Neural cell (in vitro differentiated cells): Measurements from ENCODE around the gene TPSD1. TPM values are rescaled to one million over a fixed set of nuclear protein-coding genes. Genes with fewer than 3 reads are reported as not detected.
"Not testable (repeated sequence)": the region's sequence is repeated elsewhere in the genome, so short reads cannot be mapped to it uniquely, and the experiment has no call there.

Experiments used
- H2AFZ ChIP-seq: fragments of 200-600, 300-800 bp; sonication (generic), shearing (Covaris generic); 2 replicates; pipeline ENCODE4 v1.6.0; 2014; ENCODE audit warnings: low read depth, mild to moderate bottlenecking, antibody characterized with exemption, low read length, moderate library complexity
- H3F3A ChIP-seq: fragments of 200-600 bp; shearing (Covaris generic); 2 replicates; pipeline ENCODE4 v1.6.1; 2016; ENCODE audit warnings: mild to moderate bottlenecking, moderate library complexity, mixed read lengths, antibody characterized with exemption, low read length; ENCODE audit not compliant: insufficient read depth, poor library complexity, severe bottlenecking
- H3K27ac ChIP-seq: fragments of 200-600, 300-800 bp; sonication (generic), shearing (Covaris generic); 2 replicates; pipeline ENCODE4 v1.5.1; 2014; ENCODE audit warnings: mild to moderate bottlenecking, low read length, moderate library complexity
- H3K27me3 ChIP-seq: fragments of 300-800, 200-600 bp; sonication (generic), shearing (Covaris generic); 2 replicates; pipeline ENCODE4 v1.6.0; 2014; ENCODE audit warnings: mild to moderate bottlenecking, low read depth, low read length, moderate library complexity; ENCODE audit not compliant: insufficient read depth
- H3K36me3 ChIP-seq: fragments of 300-800, 200-600 bp; sonication (generic), shearing (Covaris generic); 2 replicates; pipeline ENCODE4 v1.5.1; 2014; ENCODE audit warnings: mild to moderate bottlenecking, antibody characterized with exemption, low read length, moderate library complexity; ENCODE audit not compliant: insufficient read depth
- H3K4me2 ChIP-seq: fragments of 300-800, 200-600 bp; sonication (generic), shearing (Covaris generic); 2 replicates; pipeline ENCODE4 v1.6.0; 2014; ENCODE audit warnings: mild to moderate bottlenecking, low read length
- H3K4me3 ChIP-seq: fragments of 300-800, 200-600 bp; sonication (generic), shearing (Covaris generic); 2 replicates; pipeline ENCODE4 v1.5.1; 2014; ENCODE audit warnings: mild to moderate bottlenecking, low read length, moderate library complexity
- H3K79me2 ChIP-seq: fragments of 200-600 bp; shearing (Covaris generic); replicated peaks from 2 replicates; pipeline ENCODE4 v1.6.0; 2014; ENCODE audit warnings: mild to moderate bottlenecking, low read length, moderate library complexity; ENCODE audit not compliant: insufficient read depth
- H3K9ac ChIP-seq: fragments of 300-800, 200-600 bp; sonication (generic), shearing (Covaris generic); 2 replicates; pipeline ENCODE4 v1.6.1; 2016; ENCODE audit warnings: mild to moderate bottlenecking, low read length, mixed read lengths
- H3K9me2 ChIP-seq: fragments of 200-600 bp; shearing (Covaris generic); 2 replicates; pipeline ENCODE4 v1.6.1; 2016; ENCODE audit warnings: mild to moderate bottlenecking, low read length, mixed read lengths; ENCODE audit not compliant: insufficient read depth
- H3K9me3 ChIP-seq: fragments of 200-600, 300-800 bp; sonication (generic), shearing (Covaris generic); 2 replicates; pipeline ENCODE4 v1.6.1; 2016; ENCODE audit warnings: mild to moderate bottlenecking, mixed run types, low read length, moderate library complexity, mixed read lengths
- H4K20me1 ChIP-seq: fragments of 200-600 bp; shearing (Covaris generic); 2 replicates; pipeline ENCODE4 v1.6.1; 2016; ENCODE audit warnings: mild to moderate bottlenecking, mixed run types; ENCODE audit not compliant: insufficient read depth
- EZH2 ChIP-seq: fragments of 200-600, 300-800 bp; shearing (Covaris generic), sonication (generic); IDR thresholded peaks from 2 replicates; pipeline ENCODE4 v1.6.1; 2014; ENCODE audit warnings: antibody characterized with exemption, low read length, borderline replicate concordance, mild to moderate bottlenecking; ENCODE audit not compliant: insufficient read depth, poor library complexity, severe bottlenecking
- SMC3 ChIP-seq: fragments of 450-650 bp; conservative IDR thresholded peaks from 2 replicates; pipeline ENCODE4 v1.6.1; 2014; ENCODE audit warnings: antibody characterized with exemption, mild to moderate bottlenecking, moderate library complexity; ENCODE audit not compliant: poor library complexity
- polyA plus RNA-seq: library from polyadenylated mRNA; depleted of rRNA; stranded (reverse); fragments of >200 nt; gene quantifications from 2 replicates; pipeline ENCODE4 v1.2.3, GENCODE V29; 2014
- TF ChIP-seq, protein P1 (sequence below): IDR thresholded peaks from 2 replicates; pipeline ENCODE4 v1.6.1; 2012; ENCODE audit warnings: borderline replicate concordance
- TF ChIP-seq, protein P2 (sequence below): fragments of 450-650 bp; IDR thresholded peaks from 2 replicates; pipeline ENCODE4 v1.5.1; 2014; ENCODE audit warnings: antibody characterized with exemption, mild to moderate bottlenecking, moderate library complexity; ENCODE audit not compliant: poor library complexity, severe bottlenecking

The TPSD1 gene
- polyA plus RNA-seq, 1 donor from 2014 or later: not detected

DNA sequence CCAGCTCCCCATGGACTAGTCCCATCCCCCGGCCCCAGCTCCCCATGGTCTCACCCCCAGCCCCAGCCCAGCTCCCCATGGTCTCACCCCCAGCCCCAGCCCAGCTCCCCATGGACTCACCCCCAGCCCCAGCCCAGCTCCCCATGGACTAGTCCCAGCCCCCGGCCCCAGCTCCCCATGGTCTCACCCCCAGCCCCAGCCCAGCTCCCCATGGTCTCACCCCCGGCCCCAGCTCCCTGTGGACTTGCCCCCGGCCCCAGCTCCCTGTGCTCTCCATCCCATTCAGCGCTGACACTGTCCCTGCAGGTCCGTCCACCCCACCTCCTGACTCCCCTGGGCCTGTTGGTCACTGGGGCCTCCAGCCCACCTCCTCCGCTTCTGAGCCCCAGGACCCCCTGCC is 24.6 kb upstream of the TPSD1 start:
- not testable (repeated sequence) for H4K20me1 ChIP-seq, H3F3A ChIP-seq, H3K9me3 ChIP-seq, H3K79me2 ChIP-seq, H3K4me2 ChIP-seq, H3K9me2 ChIP-seq, H3K27me3 ChIP-seq, H3K36me3 ChIP-seq, H3K4me3 ChIP-seq, H2AFZ ChIP-seq, H3K9ac ChIP-seq, H3K27ac ChIP-seq

DNA sequence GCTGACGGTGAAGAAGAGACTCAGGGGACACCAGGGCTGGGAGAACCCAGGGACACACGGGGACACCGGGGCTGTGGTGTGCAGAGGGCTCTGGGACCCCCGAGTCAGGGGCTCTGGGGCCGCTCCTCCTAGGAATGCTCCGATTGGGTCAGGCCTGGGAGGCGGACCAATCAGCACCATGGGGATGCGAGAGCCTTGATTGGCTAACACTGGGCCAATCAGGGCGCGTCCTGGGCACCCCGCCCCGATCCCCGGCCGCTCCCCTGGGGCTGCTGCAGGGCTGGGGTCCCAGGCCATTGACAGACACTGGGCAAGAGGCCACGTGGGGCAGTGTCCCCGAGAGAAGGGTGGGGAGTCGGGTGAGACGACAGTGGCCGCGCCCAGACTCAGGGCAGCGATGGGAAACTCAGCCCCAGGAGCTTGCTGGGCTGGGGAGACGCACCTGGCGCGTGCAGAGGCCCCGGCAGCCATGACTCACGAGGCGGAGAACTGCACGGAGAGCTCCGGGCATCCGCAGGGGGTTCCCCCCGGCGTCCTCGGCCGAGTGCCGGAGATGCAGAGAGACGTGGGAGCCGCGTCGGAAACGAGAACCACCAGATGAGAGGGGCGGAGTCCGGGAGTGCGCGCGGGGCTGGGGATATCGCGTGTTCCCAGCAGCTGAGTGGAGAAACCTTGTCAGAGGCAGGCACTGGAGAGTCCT is 23.7 kb upstream of the TPSD1 start:
- H3F3A ChIP-seq, H3K9me2 ChIP-seq, H3K27me3 ChIP-seq, H3K4me2 ChIP-seq, H3K4me3 ChIP-seq, H3K9me3 ChIP-seq, H4K20me1 ChIP-seq, H3K27ac ChIP-seq, H2AFZ ChIP-seq, H3K36me3 ChIP-seq, H3K79me2 ChIP-seq, H3K9ac ChIP-seq: not testable (repeated sequence)

DNA sequence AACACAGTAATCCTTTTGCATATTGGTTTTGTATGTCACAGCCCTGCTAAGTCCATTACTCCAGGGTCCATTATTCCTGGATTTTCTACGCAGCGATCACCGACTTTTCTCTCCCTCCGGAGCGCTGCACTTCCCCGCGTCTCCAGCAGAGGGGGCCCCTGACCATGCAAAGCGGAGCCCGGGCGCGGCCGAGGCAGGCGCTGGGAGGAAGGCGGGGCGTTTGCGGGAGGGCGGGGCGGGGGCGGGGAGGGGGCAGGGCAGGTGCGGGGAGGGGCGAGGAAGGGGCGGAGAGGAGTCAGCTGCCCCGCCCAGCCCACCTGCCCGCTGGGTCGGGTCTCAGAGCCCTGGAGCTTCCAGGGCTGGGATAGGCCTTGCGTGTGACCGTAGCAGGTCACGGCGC is 19.2 kb upstream of the TPSD1 start:
- H3K9ac ChIP-seq: not testable (repeated sequence)

DNA sequence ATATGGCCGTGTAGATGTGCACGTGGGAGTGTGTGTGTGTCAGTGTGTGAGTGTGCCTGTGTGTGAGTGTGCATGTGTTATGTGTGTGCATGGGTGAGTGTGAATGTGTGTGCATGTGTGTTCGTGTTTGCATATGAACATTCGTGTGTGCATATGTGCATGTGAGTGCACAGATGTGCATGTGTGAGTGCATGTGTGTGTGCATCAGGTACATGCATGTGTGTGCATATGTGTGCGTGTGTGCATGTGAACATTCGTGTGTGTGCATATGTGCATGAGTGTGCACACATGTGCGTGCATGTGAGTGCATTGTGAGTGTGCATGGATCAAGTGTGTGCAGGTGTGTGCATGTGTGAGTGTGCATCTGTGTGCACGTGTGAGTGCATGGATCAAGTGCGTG is 17.9 kb upstream of the TPSD1 start:
- H4K20me1 ChIP-seq: no peaks in the 10 kb centered on the region

More for the DNA sequence above, 19.2 kb upstream of the TPSD1 start:
- not testable (repeated sequence) for H3K79me2 ChIP-seq, H3K9me2 ChIP-seq, H3F3A ChIP-seq, H3K4me3 ChIP-seq, H2AFZ ChIP-seq, H3K27ac ChIP-seq, H4K20me1 ChIP-seq, H3K9me3 ChIP-seq, H3K27me3 ChIP-seq, H3K4me2 ChIP-seq, H3K36me3 ChIP-seq

DNA sequence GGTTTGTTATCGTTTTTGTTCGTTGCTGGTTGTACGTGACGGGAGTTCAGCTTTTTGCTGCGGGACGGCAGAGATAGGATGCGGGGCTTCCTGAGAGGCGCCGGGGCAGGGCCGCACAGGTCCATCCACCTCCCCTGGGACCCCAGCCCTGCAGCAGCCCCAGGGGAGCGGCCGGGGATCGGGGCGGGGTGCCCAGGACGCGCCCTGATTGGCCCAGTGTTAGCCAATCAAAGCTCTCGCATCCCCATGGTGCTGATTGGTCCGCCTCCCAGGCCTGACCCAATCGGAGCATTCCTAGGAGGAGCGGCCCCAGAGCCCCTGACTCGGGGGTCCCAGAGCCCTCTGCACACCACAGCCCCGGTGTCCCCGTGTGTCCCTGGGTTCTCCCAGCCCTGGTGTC is 17.0 kb upstream of the TPSD1 start:
- H2AFZ ChIP-seq, H3K4me2 ChIP-seq, H3K9me2 ChIP-seq, H3K79me2 ChIP-seq, H3K27me3 ChIP-seq, H3K9ac ChIP-seq, H4K20me1 ChIP-seq, H3K27ac ChIP-seq, H3K36me3 ChIP-seq, H3K4me3 ChIP-seq, H3K9me3 ChIP-seq, H3F3A ChIP-seq: not testable (repeated sequence)

More for the DNA sequence above, 17.9 kb upstream of the TPSD1 start:
- Histone ChIP-seq H3K9me3 (no peaks in the 10 kb centered on the region), H3K27ac (no peak overlapping the region), H2AFZ (no peak overlapping the region), H3K36me3 (no peaks in the 10 kb centered on the region), H3K4me2 (no peak overlapping the region), H3K4me3 (no peak overlapping the region), H3K27me3 (no peaks in the 10 kb centered on the region), H3K9ac (no peak overlapping the region), H3K9me2 (no peaks in the 10 kb centered on the region), H3K79me2 (no peaks in the 10 kb centered on the region), H3F3A (no peaks in the 10 kb centered on the region)
- TF ChIP-seq EZH2 (no peak), SMC3 (no peak)
- TF ChIP-seq, protein P1, sequence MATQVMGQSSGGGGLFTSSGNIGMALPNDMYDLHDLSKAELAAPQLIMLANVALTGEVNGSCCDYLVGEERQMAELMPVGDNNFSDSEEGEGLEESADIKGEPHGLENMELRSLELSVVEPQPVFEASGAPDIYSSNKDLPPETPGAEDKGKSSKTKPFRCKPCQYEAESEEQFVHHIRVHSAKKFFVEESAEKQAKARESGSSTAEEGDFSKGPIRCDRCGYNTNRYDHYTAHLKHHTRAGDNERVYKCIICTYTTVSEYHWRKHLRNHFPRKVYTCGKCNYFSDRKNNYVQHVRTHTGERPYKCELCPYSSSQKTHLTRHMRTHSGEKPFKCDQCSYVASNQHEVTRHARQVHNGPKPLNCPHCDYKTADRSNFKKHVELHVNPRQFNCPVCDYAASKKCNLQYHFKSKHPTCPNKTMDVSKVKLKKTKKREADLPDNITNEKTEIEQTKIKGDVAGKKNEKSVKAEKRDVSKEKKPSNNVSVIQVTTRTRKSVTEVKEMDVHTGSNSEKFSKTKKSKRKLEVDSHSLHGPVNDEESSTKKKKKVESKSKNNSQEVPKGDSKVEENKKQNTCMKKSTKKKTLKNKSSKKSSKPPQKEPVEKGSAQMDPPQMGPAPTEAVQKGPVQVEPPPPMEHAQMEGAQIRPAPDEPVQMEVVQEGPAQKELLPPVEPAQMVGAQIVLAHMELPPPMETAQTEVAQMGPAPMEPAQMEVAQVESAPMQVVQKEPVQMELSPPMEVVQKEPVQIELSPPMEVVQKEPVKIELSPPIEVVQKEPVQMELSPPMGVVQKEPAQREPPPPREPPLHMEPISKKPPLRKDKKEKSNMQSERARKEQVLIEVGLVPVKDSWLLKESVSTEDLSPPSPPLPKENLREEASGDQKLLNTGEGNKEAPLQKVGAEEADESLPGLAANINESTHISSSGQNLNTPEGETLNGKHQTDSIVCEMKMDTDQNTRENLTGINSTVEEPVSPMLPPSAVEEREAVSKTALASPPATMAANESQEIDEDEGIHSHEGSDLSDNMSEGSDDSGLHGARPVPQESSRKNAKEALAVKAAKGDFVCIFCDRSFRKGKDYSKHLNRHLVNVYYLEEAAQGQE: no peak
- TF ChIP-seq, protein P2, sequence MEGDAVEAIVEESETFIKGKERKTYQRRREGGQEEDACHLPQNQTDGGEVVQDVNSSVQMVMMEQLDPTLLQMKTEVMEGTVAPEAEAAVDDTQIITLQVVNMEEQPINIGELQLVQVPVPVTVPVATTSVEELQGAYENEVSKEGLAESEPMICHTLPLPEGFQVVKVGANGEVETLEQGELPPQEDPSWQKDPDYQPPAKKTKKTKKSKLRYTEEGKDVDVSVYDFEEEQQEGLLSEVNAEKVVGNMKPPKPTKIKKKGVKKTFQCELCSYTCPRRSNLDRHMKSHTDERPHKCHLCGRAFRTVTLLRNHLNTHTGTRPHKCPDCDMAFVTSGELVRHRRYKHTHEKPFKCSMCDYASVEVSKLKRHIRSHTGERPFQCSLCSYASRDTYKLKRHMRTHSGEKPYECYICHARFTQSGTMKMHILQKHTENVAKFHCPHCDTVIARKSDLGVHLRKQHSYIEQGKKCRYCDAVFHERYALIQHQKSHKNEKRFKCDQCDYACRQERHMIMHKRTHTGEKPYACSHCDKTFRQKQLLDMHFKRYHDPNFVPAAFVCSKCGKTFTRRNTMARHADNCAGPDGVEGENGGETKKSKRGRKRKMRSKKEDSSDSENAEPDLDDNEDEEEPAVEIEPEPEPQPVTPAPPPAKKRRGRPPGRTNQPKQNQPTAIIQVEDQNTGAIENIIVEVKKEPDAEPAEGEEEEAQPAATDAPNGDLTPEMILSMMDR: no peak

DNA sequence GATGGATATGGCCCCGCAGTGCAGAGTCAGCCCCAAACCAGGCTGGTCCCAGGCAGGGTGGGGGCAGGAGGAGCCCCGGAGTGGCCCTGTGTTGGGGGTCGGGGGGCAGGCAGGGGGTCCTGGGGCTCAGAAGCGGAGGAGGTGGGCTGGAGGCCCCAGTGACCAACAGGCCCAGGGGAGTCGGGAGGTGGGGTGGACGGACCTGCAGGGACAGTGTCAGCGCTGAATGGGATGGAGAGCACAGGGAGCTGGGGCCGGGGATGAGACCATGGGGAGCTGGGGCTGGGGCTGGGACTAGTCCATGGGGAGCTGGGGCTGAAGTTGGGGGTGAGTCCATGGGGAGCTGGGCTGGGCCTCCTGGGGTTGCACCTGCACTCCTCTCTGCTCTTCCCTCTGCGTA is 16.3 kb upstream of the TPSD1 start:
- not testable (repeated sequence) for H4K20me1 ChIP-seq, H3K27ac ChIP-seq, H3K9me2 ChIP-seq, H3F3A ChIP-seq, H2AFZ ChIP-seq, H3K36me3 ChIP-seq, H3K4me3 ChIP-seq, H3K9me3 ChIP-seq, H3K4me2 ChIP-seq, H3K9ac ChIP-seq, H3K27me3 ChIP-seq, H3K79me2 ChIP-seq
